Right kidney (tissue), 1 donor: ENCODE results near the gene PCDHB8.
A peak's percentile ranks its signal among the peaks of the same experiment; 100 is the strongest.
"Not testable (repeated sequence)": the region's sequence is repeated elsewhere in the genome, so short reads cannot be mapped to it uniquely, and the experiment has no call there.

ENCODE experiments used
- DNase-seq: peaks from one replicate; pipeline ENCODE4 v3.0.0-alpha.2; 2016

The PCDHB8 gene

DNA sequence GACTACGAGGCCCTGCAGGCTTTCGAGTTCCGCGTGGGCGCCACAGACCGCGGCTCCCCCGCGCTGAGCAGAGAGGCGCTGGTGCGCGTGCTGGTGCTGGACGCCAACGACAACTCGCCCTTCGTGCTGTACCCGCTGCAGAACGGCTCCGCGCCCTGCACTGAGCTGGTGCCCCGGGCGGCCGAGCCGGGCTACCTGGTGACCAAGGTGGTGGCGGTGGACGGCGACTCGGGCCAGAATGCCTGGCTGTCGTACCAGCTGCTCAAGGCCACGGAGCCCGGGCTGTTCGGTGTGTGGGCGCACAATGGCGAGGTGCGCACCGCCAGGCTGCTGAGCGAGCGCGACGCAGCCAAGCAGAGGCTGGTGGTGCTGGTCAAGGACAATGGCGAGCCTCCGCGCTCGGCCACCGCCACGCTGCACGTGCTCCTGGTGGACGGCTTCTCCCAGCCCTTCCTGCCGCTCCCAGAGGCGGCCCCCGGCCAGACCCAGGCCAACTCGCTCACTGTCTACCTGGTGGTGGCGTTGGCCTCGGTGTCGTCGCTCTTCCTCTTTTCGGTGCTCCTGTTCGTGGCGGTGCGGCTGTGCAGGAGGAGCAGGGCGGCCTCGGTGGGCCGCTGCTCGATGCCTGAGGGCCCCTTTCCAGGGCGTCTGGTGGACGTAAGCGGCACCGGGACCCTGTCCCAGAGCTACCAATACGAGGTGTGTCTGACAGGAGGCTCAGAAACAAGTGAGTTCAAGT, 6.7 kb downstream of the PCDHB8 start:
- DNase-seq = not testable (repeated sequence)

DNA sequence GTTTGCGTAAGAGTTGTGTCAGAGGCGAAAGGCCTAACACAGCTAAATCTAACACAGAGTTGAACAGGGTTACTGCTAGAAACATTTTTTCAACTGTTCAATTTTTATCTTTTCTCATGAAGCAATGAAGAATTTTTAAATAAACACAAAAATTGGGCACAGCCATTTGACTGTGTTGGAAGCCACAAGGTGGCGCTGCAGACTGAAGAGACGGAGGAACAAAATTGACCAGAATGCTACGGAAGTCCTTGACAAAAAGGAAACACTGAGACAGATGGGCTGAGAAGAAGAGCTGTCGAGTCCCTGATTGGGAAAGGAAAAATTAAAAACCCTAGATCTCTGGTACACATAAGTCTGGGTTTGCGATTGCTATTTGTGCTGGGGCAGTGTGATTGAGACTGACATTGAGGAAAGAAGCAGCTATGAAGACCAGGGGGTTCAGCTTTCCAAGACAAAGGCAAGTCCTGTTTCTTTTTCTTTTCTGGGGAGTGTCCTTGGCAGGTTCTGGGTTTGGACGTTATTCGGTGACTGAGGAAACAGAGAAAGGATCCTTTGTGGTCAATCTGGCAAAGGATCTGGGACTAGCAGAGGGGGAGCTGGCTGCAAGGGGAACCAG, 9.4 kb downstream of the PCDHB8 start, which contains the start of gene PCDHB9:
Gene PCDHB9 (plus strand): TSS at position 265 of the 616 bp plus-strand sequence. CDS start 158 bp downstream, at position 423.
- no peak for DNase-seq

DNA sequence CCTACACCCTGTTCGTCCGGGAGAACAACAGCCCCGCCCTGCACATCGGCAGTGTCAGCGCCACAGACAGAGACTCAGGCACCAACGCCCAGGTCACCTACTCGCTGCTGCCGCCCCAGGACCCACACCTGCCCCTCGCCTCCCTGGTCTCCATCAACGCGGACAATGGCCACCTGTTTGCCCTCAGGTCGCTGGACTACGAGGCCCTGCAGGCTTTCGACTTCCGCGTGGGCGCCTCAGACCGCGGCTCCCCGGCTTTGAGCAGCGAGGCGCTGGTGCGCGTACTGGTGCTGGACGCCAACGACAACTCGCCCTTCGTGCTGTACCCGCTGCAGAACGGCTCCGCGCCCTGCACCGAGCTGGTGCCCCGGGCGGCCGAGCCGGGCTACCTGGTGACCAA, 11.1 kb downstream of the PCDHB8 start:
- DNase-seq = not testable (repeated sequence)

DNA sequence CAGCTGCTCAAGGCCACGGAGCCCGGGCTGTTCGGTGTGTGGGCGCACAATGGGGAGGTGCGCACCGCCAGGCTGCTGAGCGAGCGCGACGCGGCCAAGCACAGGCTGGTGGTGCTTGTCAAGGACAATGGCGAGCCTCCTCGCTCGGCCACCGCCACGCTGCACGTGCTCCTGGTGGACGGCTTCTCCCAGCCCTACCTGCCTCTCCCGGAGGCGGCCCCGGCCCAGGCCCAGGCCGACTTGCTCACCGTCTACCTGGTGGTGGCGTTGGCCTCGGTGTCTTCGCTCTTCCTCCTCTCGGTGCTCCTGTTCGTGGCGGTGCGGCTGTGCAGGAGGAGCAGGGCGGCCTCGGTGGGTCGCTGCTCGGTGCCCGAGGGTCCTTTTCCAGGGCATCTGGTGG, 11.5 kb downstream of the PCDHB8 start:
- DNase-seq = not testable (repeated sequence)

GRCh38 chr5:141192110-141192725, 14.6 kb downstream of the PCDHB8 start, which contains the start of gene PCDHB10:
TSS of gene PCDHB10 (plus strand) at chr5:141192353. CDS start at chr5:141192553, 200 bp downstream.
- DNase-seq = no peak

DNA sequence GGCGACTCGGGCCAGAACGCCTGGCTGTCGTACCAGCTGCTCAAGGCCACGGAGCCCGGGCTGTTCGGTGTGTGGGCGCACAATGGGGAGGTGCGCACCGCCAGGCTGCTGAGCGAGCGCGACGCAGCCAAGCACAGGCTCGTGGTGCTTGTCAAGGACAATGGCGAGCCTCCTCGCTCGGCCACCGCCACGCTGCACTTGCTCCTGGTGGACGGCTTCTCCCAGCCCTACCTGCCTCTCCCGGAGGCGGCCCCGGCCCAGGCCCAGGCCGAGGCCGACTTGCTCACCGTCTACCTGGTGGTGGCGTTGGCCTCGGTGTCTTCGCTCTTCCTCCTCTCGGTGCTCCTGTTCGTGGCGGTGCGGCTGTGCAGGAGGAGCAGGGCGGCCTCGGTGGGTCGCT, 16.7 kb downstream of the PCDHB8 start:
- not testable (repeated sequence) for DNase-seq

- DNase-seq = no peak
Measured at GRCh38 chr5:141196363-141196762, 18.8 kb downstream of the PCDHB8 start.

DNA sequence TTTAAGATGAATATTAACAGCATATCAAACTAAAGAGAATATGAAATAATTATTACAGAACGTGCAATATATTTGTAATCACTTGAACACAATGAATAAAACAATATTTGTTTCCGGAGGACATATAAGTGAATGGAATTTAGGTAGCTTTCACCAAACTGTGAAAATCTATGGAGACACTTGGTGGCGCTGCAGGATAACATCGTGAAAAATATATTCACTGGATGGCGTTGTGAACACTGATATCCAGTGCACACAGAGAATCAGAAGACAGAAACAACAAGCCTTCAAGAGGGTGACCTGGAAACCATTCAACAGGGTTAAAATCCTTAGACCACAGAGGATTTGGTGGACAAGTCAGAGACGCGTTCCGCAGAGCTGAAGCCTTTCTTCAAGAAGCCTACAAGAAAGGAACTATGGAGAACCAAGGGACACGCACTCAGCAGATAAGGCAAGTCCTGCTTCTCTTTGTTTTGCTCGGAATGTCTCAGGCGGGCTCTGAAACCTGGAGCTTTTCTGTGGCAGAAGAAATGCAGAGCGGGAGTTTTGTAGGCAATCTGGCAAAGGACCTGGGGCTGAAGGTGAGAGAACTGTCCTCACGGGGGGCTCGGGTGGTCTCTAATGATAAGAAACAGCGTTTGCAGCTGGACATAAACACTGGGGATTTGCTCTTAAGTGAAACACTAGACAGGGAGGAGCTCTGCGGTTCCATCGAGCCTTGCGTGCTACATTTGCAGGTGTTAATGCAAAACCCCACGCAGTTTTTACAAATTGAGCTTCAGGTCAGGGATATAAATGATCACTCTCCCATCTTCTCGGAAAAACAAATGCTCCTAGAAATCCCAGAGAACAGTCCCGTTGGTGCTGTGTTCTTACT, 22.0 kb downstream of the PCDHB8 start, which contains the start of gene PCDHB11:
Gene PCDHB11 (plus strand): TSS at position 269 of the 877 bp plus-strand sequence. CDS start 148 bp downstream, at position 417.
- DNase-seq = no peak

- DNase-seq = not testable (repeated sequence)
Measured at GRCh38 chr5:141201126-141201525, 23.5 kb downstream of the PCDHB8 start.

DNA sequence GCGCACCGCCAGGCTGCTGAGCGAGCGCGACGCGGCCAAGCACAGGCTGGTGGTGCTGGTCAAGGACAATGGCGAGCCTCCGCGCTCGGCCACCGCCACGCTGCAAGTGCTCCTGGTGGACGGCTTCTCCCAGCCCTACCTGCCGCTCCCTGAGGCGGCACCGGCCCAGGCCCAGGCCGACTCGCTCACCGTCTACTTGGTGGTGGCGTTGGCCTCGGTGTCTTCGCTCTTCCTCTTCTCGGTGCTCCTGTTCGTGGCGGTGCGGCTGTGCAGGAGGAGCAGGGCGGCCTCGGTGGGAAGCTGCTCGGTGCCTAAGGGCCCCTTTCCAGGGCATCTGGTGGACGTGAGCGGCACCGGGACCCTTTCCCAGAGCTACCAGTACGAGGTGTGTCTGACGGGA, 24.1 kb downstream of the PCDHB8 start:
- not testable (repeated sequence) for DNase-seq

DNA sequence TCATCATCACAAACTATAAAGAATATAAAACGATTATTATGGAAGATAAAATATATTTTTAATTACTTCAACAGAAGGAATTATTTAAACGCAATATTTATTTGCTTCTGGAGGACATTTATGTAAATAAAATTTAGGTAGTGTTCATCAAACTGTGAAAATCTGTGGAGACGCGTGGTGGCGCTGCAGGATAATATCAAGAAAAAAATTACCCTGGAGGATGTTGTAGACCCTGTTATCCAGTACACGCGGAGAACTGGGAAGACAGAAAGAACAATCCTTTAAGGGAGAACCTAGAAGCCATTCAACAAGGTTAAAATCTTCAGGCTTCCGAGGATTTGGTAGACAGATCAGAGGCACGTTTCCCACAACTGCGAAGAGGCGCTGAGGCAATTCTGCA, 30.9 kb downstream of the PCDHB8 start, which contains the start of gene PCDHB12:
Gene PCDHB12 (plus strand): TSS at position 242 of the 400 bp plus-strand sequence. CDS start 189 bp downstream, outside the sequence.
- DNase-seq = no peak

GRCh38 chr5:141210281-141210680, 32.7 kb downstream of the PCDHB8 start:
- DNase-seq = not testable (repeated sequence)

DNA sequence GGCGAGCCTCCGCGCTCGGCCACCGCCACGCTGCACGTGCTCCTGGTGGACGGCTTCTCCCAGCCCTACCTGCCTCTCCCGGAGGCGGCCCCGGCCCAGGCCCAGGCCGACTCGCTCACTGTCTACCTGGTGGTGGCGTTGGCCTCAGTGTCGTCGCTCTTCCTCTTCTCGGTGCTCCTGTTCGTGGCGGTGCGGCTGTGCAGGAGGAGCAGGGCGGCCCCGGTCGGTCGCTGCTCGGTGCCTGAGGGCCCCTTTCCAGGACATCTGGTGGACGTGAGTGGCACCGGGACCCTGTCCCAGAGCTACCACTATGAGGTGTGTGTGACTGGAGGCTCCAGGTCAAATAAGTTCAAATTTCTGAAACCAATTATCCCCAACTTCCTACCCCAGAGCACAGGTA, 33.3 kb downstream of the PCDHB8 start:
- DNase-seq = not testable (repeated sequence)

GRCh38 chr5:141213656-141214339, 36.2 kb downstream of the PCDHB8 start, which contains the start of gene PCDHB13:
TSS of gene PCDHB13 (plus strand) at chr5:141213919. CDS start at chr5:141214124, 205 bp downstream.
- peak; percentile 27 for DNase-seq

DNA sequence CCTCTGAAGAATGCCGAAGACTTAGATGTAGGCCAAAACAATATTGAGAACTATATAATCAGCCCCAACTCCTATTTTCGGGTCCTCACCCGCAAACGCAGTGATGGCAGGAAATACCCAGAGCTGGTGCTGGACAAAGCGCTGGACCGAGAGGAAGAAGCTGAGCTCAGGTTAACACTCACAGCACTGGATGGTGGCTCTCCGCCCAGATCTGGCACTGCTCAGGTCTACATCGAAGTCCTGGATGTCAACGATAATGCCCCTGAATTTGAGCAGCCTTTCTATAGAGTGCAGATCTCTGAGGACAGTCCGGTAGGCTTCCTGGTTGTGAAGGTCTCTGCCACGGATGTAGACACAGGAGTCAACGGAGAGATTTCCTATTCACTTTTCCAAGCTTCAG, 37.0 kb downstream of the PCDHB8 start:
- not testable (repeated sequence) for DNase-seq

DNA sequence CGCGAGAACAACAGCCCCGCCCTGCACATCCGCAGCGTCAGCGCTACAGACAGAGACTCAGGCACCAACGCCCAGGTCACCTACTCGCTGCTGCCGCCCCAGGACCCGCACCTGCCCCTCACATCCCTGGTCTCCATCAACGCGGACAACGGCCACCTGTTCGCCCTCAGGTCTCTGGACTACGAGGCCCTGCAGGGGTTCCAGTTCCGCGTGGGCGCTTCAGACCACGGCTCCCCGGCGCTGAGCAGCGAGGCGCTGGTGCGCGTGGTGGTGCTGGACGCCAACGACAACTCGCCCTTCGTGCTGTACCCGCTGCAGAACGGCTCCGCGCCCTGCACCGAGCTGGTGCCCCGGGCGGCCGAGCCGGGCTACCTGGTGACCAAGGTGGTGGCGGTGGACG, 37.9 kb downstream of the PCDHB8 start:
- DNase-seq = not testable (repeated sequence)

DNA sequence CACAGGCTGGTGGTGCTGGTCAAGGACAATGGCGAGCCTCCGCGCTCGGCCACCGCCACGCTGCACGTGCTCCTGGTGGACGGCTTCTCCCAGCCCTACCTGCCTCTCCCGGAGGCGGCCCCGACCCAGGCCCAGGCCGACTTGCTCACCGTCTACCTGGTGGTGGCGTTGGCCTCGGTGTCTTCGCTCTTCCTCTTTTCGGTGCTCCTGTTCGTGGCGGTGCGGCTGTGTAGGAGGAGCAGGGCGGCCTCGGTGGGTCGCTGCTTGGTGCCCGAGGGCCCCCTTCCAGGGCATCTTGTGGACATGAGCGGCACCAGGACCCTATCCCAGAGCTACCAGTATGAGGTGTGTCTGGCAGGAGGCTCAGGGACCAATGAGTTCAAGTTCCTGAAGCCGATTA, 38.4 kb downstream of the PCDHB8 start:
- DNase-seq = not testable (repeated sequence)

DNA sequence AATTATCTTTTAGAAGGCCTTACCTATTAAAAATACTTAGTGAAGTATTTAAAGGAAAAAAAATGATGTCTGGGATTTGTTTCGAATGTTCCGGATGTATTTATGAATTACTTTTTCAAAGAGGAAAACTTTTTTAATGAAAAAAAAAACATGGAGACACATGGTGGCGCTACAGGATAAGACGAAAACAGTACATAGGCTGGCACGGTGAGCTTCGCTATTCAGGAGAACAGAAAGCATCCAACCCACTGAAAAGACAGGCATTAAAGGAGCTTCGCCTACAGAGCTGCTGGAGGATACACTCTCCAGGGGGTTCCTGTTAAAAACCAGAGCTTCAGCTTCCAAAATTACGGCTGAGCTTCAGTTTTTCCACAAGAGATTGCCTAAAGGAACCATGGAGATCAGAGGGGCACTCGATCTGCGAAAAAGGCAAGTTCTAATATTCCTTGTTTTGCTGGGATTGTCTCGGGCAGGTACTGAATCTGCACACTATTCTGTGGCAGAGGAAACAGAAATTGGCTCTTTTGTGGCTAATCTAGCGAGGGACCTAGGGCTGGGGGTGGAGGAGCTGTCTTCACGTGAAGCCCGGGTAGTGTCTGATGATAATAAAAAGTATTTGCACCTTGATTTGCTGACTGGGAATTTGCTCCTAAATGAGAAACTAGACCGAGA, 45.7 kb downstream of the PCDHB8 start, which contains the start of gene PCDHB14:
Gene PCDHB14 (plus strand): TSS at position 232 of the 672 bp plus-strand sequence. CDS start 163 bp downstream, at position 395.
- DNase-seq = no peak

- not testable (repeated sequence) for DNase-seq
Measured at GRCh38 chr5:141224844-141225243, 47.3 kb downstream of the PCDHB8 start.

GRCh38 chr5:141225421-141225820, 47.8 kb downstream of the PCDHB8 start:
- DNase-seq = not testable (repeated sequence)
